Gastrocnemius medialis (tissue), 4 donors: Measurements from ENCODE around the gene HMGB2. TPM values are rescaled to one million over a fixed set of nuclear protein-coding genes. Genes with fewer than 3 reads are reported as not detected.

Experiments used
- ATAC-seq, 2 donors: fragments of 150-250 bp; one replicate each; pipeline ENCODE4 v1.9.1; 2016
- DNase-seq, 2 donors: peaks; one replicate each; pipeline ENCODE4 v3.0.0-alpha.2; 2019
- H3K27ac ChIP-seq, 4 donors: fragments of 200-600 bp; sonication (generic); 1 replicate in 1 of 4; 2 replicates in 3 of 4; pipeline ENCODE4 v1.5.1; 2016 to 2018; ENCODE audit warnings: mild to moderate bottlenecking in 2 of 4, moderate library complexity in 1 of 4
- H3K27me3 ChIP-seq, 3 donors: fragments of 200-600 bp; sonication (generic) in 2 of 3; 1 replicate in 1 of 3; 2 replicates in 2 of 3; pipeline versions ENCODE4 v1.5.1 to v1.6.0; 2016 to 2019; ENCODE audit warnings: mild to moderate bottlenecking in 1 of 3, moderate library complexity in 1 of 3
- H3K36me3 ChIP-seq, 2 donors: fragments of 200-600 bp; sonication (generic) in 1 of 2; one replicate each; pipeline ENCODE4 v1.5.1; 2017 to 2018
- H3K4me1 ChIP-seq, 2 donors: fragments of 200-600 bp; sonication (generic) in 1 of 2; one replicate each; pipeline ENCODE4 v1.5.1; 2016 to 2017; ENCODE audit warnings: mild to moderate bottlenecking in 2 of 2
- H3K4me3 ChIP-seq, 4 donors: fragments of 200-600 bp; sonication (generic) in 3 of 4; 1 replicate in 1 of 4; 2 replicates in 3 of 4; pipeline ENCODE4 v1.5.1; 2016 to 2019; ENCODE audit warnings: mild to moderate bottlenecking in 2 of 4
- H3K9me3 ChIP-seq, 3 donors: fragments of 200-600 bp; sonication (generic) in 2 of 3; 1 replicate in 1 of 3; 2 replicates in 2 of 3; pipeline ENCODE4 v1.5.1; 2016 to 2019
- CTCF ChIP-seq, 5 experiments: fragments of 450-650 bp in 3 of 5; fragments of 200-600 bp in 2 of 5; sonication (generic) in 2 of 5; IDR thresholded peaks in 4 of 5; conservative IDR thresholded peaks in 1 of 5; 1 replicate in 4 of 5; 2 replicates in 1 of 5; pipeline ENCODE4 v1.5.1; 2016 to 2019; ENCODE audit warnings: antibody characterized with exemption in 5 of 5, mild to moderate bottlenecking in 3 of 5, moderate library complexity in 3 of 5
- POLR2A ChIP-seq, 2 donors: fragments of 450-650 bp; IDR thresholded peaks; one replicate each; pipeline ENCODE4 v1.6.1; 2017; ENCODE audit warnings: antibody characterized with exemption in 2 of 2, mild to moderate bottlenecking in 2 of 2, moderate library complexity in 2 of 2
- in situ Hi-C, 4 donors: fragments of 200-750 bp; cut with MboI; loops; one replicate each; pipeline versions ENCODE4 v1.15.0 to v1.8.0; 2017; ENCODE audit warnings: low sequenced_read_pairs in 4 of 4
- intact Hi-C: fragments of 100-400 bp; cut with DNase I; formaldehyde crosslinking; loops from one replicate; pipeline ENCODE4 v1.15.1; 2023; ENCODE audit warnings: low total_unique reads
- total RNA-seq, 4 donors: library from RNA; depleted of rRNA; stranded (reverse); fragments of >200 nt; gene quantifications; one replicate each; pipeline versions ENCODE4 v1.1.0 to v1.2.3, GENCODE V29; 2016

The HMGB2 gene
- total RNA-seq, 4 donors from 2014 or later: 4.1 to 61.6 (median 21.2) TPM

DNA sequence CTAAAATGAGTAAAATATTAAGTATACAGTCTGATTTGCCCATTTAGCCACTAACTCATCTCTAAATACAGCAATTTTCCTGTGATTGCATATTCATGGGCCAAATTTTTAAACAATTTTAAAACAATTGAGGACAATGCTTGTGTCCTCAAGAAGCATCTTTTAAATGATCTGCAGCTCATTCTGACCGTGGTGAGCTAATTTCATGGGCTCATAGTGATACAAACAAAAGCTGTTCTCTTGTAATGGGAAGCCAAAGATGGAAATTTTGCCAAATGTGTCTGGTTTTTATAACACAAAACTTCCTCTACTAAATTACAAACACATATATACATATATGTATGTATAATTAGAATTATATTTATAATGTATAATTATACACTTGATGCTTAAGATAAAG is 39.7 kb downstream of the HMGB2 start:
- TF ChIP-seq POLR2A (IDR thresholded peaks at IDR 0.05) (no peak), CTCF (IDR thresholded peaks at IDR 0.05 in 4 of 5, conservative IDR thresholded peaks at IDR 0.05 in 1 of 5) (no peak)
- Histone ChIP-seq H3K4me3 (no peak overlapping the region), H3K27ac (no peak overlapping the region), H3K27me3 (no peaks in the 10 kb centered on the region), H3K36me3 (no peaks in the 10 kb centered on the region), H3K9me3 (no peaks in the 10 kb centered on the region), H3K4me1 (no peaks in the 10 kb centered on the region)
- intact Hi-C loops (no loop called here), in situ Hi-C loops (no loop called here)
- DNase-seq (no peak), ATAC-seq (no peak)

- ATAC-seq (no peak), DNase-seq (no peak)
- Histone ChIP-seq H3K36me3 (no peaks in the 10 kb centered on the region), H3K4me3 (no peak overlapping the region), H3K27ac (no peak overlapping the region), H3K27me3 (no peaks in the 10 kb centered on the region), H3K4me1 (no peaks in the 10 kb centered on the region), H3K9me3 (no peaks in the 10 kb centered on the region)
- intact Hi-C loops (no loop called here), in situ Hi-C loops (no loop called here)
- TF ChIP-seq POLR2A (IDR thresholded peaks at IDR 0.05): no peak
- no peak for TF ChIP-seq CTCF (IDR thresholded peaks at IDR 0.05 in 4 of 5, conservative IDR thresholded peaks at IDR 0.05 in 1 of 5)
Observed at GRCh38 chr4:173293663-173294062, 40.5 kb downstream of the HMGB2 start.

DNA sequence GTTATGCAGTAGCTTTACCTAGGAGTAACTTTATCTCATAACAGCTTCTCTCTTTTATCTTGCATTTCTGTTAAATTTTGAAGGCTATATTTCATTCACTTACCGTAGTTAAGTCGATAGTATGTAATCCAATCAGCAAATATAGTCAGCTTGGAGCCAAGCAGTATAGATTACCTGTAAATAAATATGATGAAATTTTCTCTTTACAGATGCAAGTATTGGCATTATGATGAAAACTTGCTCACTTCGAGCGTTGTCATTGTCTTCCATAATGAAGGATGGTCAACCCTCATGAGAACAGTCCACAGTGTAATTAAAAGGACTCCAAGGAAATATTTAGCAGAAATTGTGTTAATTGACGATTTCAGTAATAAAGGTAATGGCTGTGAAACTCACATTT is 42.3 kb downstream of the HMGB2 start:
- Histone ChIP-seq H3K36me3 (no peaks in the 10 kb centered on the region), H3K9me3 (no peaks in the 10 kb centered on the region), H3K4me3 (no peak overlapping the region), H3K27me3 (no peaks in the 10 kb centered on the region), H3K27ac (no peak overlapping the region), H3K4me1 (no peaks in the 10 kb centered on the region)
- no peak for TF ChIP-seq POLR2A (IDR thresholded peaks at IDR 0.05)
- no peak for TF ChIP-seq CTCF (IDR thresholded peaks at IDR 0.05 in 4 of 5, conservative IDR thresholded peaks at IDR 0.05 in 1 of 5)
- DNase-seq (no peak), ATAC-seq (no peak)
- in situ Hi-C loops (no loop called here), intact Hi-C loops (no loop called here)

DNA sequence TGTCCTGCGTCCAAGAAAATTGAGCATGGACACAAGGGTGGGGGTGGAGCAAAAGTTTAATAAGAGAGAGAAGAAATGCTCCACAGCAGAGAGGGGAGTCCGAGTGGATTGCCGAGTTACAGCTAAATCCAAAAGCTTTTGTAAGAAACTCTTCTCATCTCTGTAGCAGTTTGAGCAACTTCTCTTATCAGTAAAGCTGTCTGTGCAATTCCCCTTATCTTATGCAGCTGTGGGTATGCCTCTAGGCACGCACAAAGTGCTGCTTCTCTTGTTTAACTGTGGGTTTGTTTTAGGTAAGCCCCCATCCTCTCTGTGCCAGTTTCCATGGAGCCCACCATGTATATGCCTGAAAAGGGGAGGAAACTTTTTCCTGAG is 44.8 kb downstream of the HMGB2 start:
- no peak for TF ChIP-seq CTCF (IDR thresholded peaks at IDR 0.05 in 4 of 5, conservative IDR thresholded peaks at IDR 0.05 in 1 of 5)
- Histone ChIP-seq H3K36me3 (no peaks in the 10 kb centered on the region), H3K27me3 (no peaks in the 10 kb centered on the region), H3K4me1 (no peaks in the 10 kb centered on the region), H3K4me3 (no peak overlapping the region), H3K27ac (no peak overlapping the region), H3K9me3 (peaks cover 0 to 1% (median 0%) of the 10 kb centered on the region in 3 donors)
- in situ Hi-C loops: no loop called here
- ATAC-seq: no peak
- intact Hi-C loops: no loop called here
- DNase-seq: no peak

GRCh38 chr4:173288698-173289352 is 45.3 kb downstream of the HMGB2 start:
- Histone ChIP-seq H3K27ac (no peak overlapping the region), H3K27me3 (no peaks in the 10 kb centered on the region), H3K36me3 (no peaks in the 10 kb centered on the region), H3K9me3 (peaks cover 0 to 3% (median 0%) of the 10 kb centered on the region in 3 donors), H3K4me1 (no peaks in the 10 kb centered on the region), H3K4me3 (no peak overlapping the region)
- in situ Hi-C loops (no loop called here), intact Hi-C loops (loop anchor here (1.0 kb wide), 1 partner anchor 128 kb away; no protein-coding TSS in a partner anchor)
- ATAC-seq (no peak), DNase-seq (no peak)
- no peak for TF ChIP-seq CTCF (IDR thresholded peaks at IDR 0.05 in 4 of 5, conservative IDR thresholded peaks at IDR 0.05 in 1 of 5)
- TF ChIP-seq POLR2A (IDR thresholded peaks at IDR 0.05): no peak
